Osteocyte (in vitro differentiated cells): ENCODE measurements around the gene TUB. TPM values are rescaled to one million over a fixed set of nuclear protein-coding genes. Genes with fewer than 3 reads are reported as not detected.

ENCODE experiments used
- DNase-seq: peaks from one replicate; pipeline ENCODE4 v3.0.0; 2021; ENCODE audit warnings: mixed read lengths; ENCODE audit not compliant: unreplicated experiment; ENCODE audit errors: extremely low spot score
- H3K27ac Mint-ChIP-seq: one replicate; pipeline ENCODE4 v1.8.0; 2021; ENCODE audit warnings: mild to moderate bottlenecking, mixed read lengths; ENCODE audit not compliant: unreplicated experiment
- H3K27me3 Mint-ChIP-seq: one replicate; pipeline ENCODE4 v1.8.0; 2021; ENCODE audit warnings: mixed read lengths; ENCODE audit not compliant: unreplicated experiment
- H3K36me3 Mint-ChIP-seq: one replicate; pipeline ENCODE4 v1.8.0; 2021; ENCODE audit warnings: mixed read lengths; ENCODE audit not compliant: unreplicated experiment
- H3K4me1 Mint-ChIP-seq: one replicate; pipeline ENCODE4 v1.8.0; 2021; ENCODE audit warnings: mixed read lengths; ENCODE audit not compliant: unreplicated experiment
- H3K4me3 Mint-ChIP-seq: one replicate; pipeline ENCODE4 v1.8.0; 2021; ENCODE audit warnings: mild to moderate bottlenecking, moderate library complexity, mixed read lengths; ENCODE audit not compliant: unreplicated experiment
- H3K9me3 Mint-ChIP-seq: one replicate; pipeline ENCODE4 v1.8.0; 2021; ENCODE audit warnings: mixed read lengths; ENCODE audit not compliant: unreplicated experiment
- CTCF ChIP-seq: fragments of 200-600 bp; sonication (generic); IDR thresholded peaks from 2 replicates; pipeline ENCODE4 v1.5.0; 2021; ENCODE audit warnings: antibody characterized with exemption, mild to moderate bottlenecking, moderate library complexity
- total RNA-seq: library from RNA; stranded (reverse); gene quantifications from 2 replicates; pipeline ENCODE4 v1.2.1, GENCODE V29; 2021

TUB gene
- total RNA-seq, 1 donor from 2014 or later: 8.7 TPM

DNA sequence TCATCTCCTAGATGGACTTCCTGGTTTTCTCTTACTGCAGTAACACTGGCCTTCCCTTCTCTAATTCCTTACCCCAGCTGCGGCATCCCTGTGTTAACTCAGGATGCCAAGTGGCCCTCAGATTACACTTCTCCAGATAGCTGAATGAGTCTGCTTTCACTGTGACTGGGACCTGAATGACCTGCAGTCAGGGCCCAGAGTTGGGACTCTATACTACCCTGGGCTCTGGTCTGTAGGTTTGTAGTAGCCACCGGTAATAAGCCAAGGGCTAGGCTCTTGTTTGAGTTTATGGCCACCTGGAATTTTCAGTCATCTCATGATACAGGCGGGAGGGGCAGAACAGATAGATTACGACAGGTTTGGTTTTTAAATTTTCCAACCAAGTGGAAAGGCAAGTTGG, 24.1 kb downstream of the TUB start:
- Mint-ChIP-seq H3K9me3 (no peaks in the 10 kb centered on the region), H3K4me3 (no peak overlapping the region)

DNA sequence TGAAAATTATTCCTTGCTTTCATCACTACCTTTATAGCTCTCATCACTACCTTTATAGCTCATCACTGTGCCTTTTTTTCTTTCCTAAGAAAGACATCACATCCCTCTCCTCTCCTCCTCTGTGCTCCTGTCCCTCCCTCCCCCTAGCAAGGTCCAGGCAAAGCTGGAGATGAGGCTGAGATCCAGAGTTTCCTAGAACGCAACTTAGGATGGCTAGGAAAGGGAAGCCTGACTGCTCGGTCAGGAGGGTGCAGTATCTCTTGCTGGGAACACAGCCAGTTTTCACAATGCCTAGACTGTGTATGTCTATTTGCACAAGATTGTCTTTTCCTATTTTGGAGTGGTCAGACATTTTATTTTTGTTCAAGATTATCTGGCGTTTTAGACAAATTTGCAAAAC, 24.7 kb downstream of the TUB start:
- DNase-seq: no peak

More for the DNA sequence above, 24.1 kb downstream of the TUB start:
- Mint-ChIP-seq H3K36me3 (peaks cover 2% of the 10 kb centered on the region), H3K27ac (no peak overlapping the region), H3K27me3 (no peaks in the 10 kb centered on the region), H3K4me1 (no peaks in the 10 kb centered on the region)
- DNase-seq: no peak
- no peak for TF ChIP-seq CTCF

DNA sequence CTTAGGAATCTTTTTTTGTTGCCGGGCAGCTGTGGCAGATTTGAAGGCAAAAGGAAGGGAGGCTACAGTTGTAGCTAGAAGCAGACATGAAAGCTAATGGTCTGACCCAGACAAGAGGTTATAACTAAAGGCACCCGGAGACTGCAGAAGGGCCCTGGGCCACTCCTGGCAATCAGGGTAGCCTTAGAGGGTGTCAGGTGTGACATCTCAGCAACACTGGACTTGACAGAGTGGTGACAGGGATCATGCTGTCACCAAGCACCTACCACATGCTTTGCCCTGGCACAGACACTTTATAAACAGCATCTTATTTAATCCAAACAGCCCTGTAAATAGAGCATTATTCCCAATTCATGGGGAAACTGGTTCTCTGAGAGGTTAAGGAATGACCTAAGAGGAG, 25.7 kb downstream of the TUB start:
- H3K9me3 Mint-ChIP-seq: no peaks in the 10 kb centered on the region
- H3K27me3 Mint-ChIP-seq: no peaks in the 10 kb centered on the region
- H3K4me1 Mint-ChIP-seq: no peaks in the 10 kb centered on the region
- no peaks in the 10 kb centered on the region for H3K36me3 Mint-ChIP-seq
- H3K4me3 Mint-ChIP-seq: no peak overlapping the region
- H3K27ac Mint-ChIP-seq: no peak overlapping the region
- no peak for DNase-seq
- TF ChIP-seq CTCF: no peak

More for the DNA sequence above, 24.7 kb downstream of the TUB start:
- no peak overlapping the region for H3K27ac Mint-ChIP-seq
- peaks cover 2% of the 10 kb centered on the region for H3K36me3 Mint-ChIP-seq
- TF ChIP-seq CTCF: no peak
- H3K4me3 Mint-ChIP-seq: no peak overlapping the region
- no peaks in the 10 kb centered on the region for H3K4me1 Mint-ChIP-seq
- H3K27me3 Mint-ChIP-seq: no peaks in the 10 kb centered on the region
- no peaks in the 10 kb centered on the region for H3K9me3 Mint-ChIP-seq

DNA sequence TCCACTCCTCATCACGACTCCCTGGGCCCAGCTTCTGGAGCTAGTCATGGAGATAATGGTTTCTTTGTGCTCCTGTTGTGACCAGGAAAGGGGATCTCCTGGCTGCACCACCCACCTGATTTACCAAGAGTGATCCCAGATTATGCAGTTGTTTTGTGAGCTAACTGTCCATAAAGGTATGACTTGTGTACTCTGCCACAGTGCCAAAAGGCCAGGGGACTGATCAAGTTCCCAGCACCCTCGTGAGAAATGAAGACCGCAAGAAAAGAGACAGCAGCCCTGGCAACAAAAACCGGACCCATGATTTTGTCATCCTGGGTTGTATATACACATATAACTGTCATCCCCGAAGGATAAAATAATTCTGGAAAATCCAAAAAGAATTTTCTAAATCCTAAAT, 26.6 kb downstream of the TUB start:
- DNase-seq: no peak
- H3K4me3 Mint-ChIP-seq: no peak overlapping the region
- no peaks in the 10 kb centered on the region for H3K4me1 Mint-ChIP-seq
- TF ChIP-seq CTCF: no peak
- H3K27me3 Mint-ChIP-seq: no peaks in the 10 kb centered on the region
- no peak overlapping the region for H3K27ac Mint-ChIP-seq
- H3K9me3 Mint-ChIP-seq: no peaks in the 10 kb centered on the region
- no peaks in the 10 kb centered on the region for H3K36me3 Mint-ChIP-seq

GRCh38 chr11:8108421-8108820, 27.4 kb downstream of the TUB start:
- H3K4me1 Mint-ChIP-seq: no peaks in the 10 kb centered on the region
- no peaks in the 10 kb centered on the region for H3K36me3 Mint-ChIP-seq
- H3K27me3 Mint-ChIP-seq: no peaks in the 10 kb centered on the region
- no peak overlapping the region for H3K4me3 Mint-ChIP-seq
- DNase-seq: no peak
- no peak for TF ChIP-seq CTCF
- no peak overlapping the region for H3K27ac Mint-ChIP-seq
- no peaks in the 10 kb centered on the region for H3K9me3 Mint-ChIP-seq
